ENCODE data around the gene CAMK4. TPM values are rescaled to one million over a fixed set of nuclear protein-coding genes. Genes with fewer than 3 reads are reported as not detected.

CAMK4 gene
- total RNA-seq = 1.1 and 2.2 TPM in 2 replicates

GRCh38 chr5:111223787-111224560 lies at the start of gene CAMK4:
CAMK4 (plus strand) TSS chr5:111224384; CDS start chr5:111224484, 100 bp downstream.

GRCh38 chr5:111512375-111513130 lies 288.4 kb downstream of the CAMK4 start, which contains the start of gene STARD4:
STARD4 (minus strand) TSS chr5:111512535; CDS start chr5:111507433, 5,102 bp downstream.

Other genes starting within 250 kb of the CAMK4 start
- 0.24 and 0.85 TPM in 2 replicates for gene TSLP, start 152.7 kb upstream of the CAMK4 start, total RNA-seq
- 60.2 and 68.6 TPM in 2 replicates for gene WDR36, start 132.0 kb upstream of the CAMK4 start, total RNA-seq